Fibroblast of pulmonary artery (primary cell): Measurements from ENCODE around the gene SUDS3.
A peak's percentile ranks its signal among the peaks of the same experiment; 100 is the strongest.

Experiments used
- DNase-seq: peaks from one replicate; pipeline ENCODE4 v3.0.0-alpha.2; 2010; ENCODE audit warnings: low read depth
- H3K4me3 ChIP-seq: replicated peaks from 2 replicates; pipeline ENCODE4 v1.5.1; 2011; ENCODE audit warnings: low read depth, mild to moderate bottlenecking, control low read depth, low read length, moderate library complexity
- CTCF ChIP-seq: IDR thresholded peaks from 2 replicates; pipeline ENCODE4 v1.5.1; 2011; ENCODE audit warnings: mild to moderate bottlenecking, control low read depth, low read length, inconsistent platforms; ENCODE audit errors: missing control alignments

SUDS3 gene

GRCh38 chr12:118418385-118419057, 42.2 kb downstream of the SUDS3 start:
- TF ChIP-seq CTCF, result no peak
- no peak overlapping the region for H3K4me3 ChIP-seq
- DNase-seq, result peak; percentile 40

GRCh38 chr12:118420673-118421072, 44.3 kb downstream of the SUDS3 start:
- TF ChIP-seq CTCF, result no peak
- no peak for DNase-seq
- H3K4me3 ChIP-seq, result no peak overlapping the region

GRCh38 chr12:118424884-118425283, 48.5 kb downstream of the SUDS3 start:
- no peak for TF ChIP-seq CTCF
- no peak for DNase-seq
- H3K4me3 ChIP-seq, result no peak overlapping the region

- no peak for TF ChIP-seq CTCF
- H3K4me3 ChIP-seq, result no peak overlapping the region
- no peak for DNase-seq
These were observed 49.0 kb downstream of the SUDS3 start for GRCh38 chr12:118425364-118425763.

- TF ChIP-seq CTCF, result no peak
- H3K4me3 ChIP-seq, result no peak overlapping the region
- DNase-seq, result no peak
These were observed 51.5 kb downstream of the SUDS3 start for GRCh38 chr12:118427819-118428218.

GRCh38 chr12:118428643-118429042, 52.3 kb downstream of the SUDS3 start:
- no peak overlapping the region for H3K4me3 ChIP-seq
- TF ChIP-seq CTCF, result no peak
- DNase-seq, result no peak
